HG02973 (cell line): Measurements from ENCODE around the gene MINAR1.

Experiments used
- ATAC-seq: cut with Tn5 transposase; IDR thresholded peaks from one replicate; pipeline ENCODE4 v1.9.1; 2021; ENCODE audit warnings: moderate library complexity; ENCODE audit not compliant: unreplicated experiment

Gene MINAR1

DNA sequence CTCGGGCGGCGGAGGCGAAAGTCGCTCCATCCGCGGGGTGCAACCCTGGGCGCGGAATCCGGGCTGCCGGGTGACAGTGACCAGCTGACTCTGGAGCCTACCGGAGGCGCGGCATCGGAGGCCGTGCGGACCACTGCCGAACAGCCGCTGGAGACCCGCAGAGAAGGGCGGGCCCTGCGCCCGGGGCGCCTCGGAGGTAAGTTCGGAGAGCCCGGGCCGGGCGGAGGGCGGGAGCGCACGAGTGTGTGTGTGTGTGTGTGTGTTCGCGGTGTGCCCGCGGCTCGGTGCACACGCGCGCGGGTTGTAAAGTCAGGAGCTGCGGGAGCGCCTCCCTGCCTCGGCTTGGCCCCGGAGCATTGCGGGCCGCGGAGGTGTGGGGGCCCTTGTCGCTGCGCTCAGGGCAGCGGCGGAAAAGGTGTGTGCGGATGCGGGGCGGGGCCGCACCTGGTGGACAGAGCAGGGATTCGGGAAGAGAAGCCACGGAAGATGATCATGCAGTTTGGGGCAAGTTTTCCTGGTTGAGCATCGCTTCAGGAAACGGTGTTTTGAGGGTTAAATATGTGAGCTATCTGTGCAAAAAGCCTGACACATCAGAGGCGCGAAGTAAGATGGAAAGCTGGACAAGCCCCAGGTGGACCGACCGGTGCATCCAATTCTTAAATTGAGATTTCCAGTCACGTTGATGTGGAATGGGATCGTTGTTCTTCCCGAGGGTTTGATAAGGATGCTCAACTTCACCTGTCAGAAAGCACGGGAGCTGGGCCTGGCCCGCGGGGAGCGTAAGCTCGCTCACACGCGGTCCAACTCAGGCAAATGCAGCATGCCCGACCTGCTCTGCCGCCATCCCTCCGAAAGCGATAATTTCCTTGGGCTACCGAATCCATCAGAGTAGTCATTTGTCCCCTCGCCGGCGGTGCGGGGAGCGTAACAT, 474 bp downstream of the MINAR1 start:
- ATAC-seq: no peak

DNA sequence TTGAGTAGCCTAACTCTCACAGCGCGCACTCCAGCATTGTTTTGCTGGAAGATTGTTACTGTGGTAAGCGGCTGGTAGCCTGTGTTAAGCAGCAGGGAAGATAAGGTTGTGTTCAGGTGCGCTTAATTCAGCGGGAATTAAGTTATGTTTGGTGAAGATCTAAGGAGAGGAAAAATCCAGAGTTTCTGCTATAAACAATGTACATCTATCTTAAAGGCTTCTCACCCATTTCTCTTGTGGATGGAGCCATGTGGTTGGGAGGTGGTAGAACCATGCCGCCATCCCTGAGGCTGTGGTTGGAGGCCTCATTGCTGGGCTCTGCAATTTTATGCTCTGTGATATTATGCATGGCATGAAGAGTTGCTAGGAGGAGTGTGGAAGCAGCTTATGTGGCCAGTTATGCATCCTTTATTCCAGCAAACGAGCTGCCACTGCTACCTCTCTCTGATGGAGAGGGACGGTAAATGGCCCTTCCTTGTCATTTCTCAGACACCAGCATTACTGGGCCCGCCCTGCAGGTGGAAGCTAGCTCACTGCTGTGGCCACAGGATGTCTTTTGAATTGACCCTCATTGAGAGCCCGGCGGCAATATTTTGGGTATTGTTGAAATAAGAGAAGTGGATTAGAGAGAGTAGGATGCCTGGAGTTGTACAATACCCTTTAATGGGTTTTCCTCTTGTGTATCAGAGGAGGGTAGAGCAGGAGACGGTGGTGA, 1.3 kb downstream of the MINAR1 start:
- ATAC-seq: no peak

- ATAC-seq: no peak
Observed at GRCh38 chr15:79434361-79434760, 2.2 kb downstream of the MINAR1 start.

GRCh38 chr15:79436037-79436780, 4.1 kb downstream of the MINAR1 start:
- ATAC-seq: no peak

DNA sequence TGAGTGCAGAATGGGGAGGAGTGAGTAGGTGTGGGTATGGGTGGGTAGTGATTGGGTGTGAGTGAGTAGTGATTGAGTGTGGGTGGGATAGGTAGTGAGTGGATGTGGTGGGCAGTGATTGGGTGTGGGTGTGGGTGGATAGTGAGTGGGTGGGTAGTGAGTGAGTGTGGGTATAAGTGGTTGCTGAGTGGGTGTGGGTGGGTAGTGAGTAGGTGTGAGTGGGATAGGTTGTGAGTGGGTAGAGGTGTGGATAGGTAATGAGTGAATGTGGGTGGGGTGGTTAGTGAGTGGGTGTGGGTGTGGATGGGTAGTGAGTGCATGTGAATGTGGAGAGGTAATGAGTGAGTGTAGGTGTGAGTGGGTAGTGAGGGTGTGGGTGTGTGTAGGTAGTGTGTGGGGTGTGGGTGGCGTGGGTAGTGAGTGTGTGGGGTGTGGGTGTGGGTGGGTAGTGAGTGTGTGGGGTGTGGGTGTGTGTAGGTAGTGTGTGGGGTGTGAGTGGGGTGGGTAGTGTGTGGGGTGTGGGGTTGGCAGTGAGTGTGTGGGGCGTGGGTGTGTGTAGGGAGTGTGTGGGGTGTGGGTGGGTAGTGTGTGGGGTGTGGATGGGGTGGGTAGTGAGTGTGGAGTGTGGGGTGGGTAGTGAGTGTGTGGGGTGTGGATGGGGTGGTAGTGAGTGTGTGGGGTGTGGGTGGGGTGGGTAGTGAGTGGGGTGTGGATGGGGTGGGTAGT, 5.3 kb downstream of the MINAR1 start:
- no peak for ATAC-seq

GRCh38 chr15:79439236-79439635, 7.1 kb downstream of the MINAR1 start:
- no peak for ATAC-seq

GRCh38 chr15:79440355-79440908, 8.3 kb downstream of the MINAR1 start:
- no peak for ATAC-seq

GRCh38 chr15:79442911-79443310, 10.8 kb downstream of the MINAR1 start:
- no peak for ATAC-seq

- ATAC-seq: no peak
Observed at GRCh38 chr15:79447060-79447459, 14.9 kb downstream of the MINAR1 start.

GRCh38 chr15:79450648-79451047, 18.5 kb downstream of the MINAR1 start:
- no peak for ATAC-seq

- ATAC-seq: no peak
Observed at GRCh38 chr15:79451361-79451999, 19.3 kb downstream of the MINAR1 start.

DNA sequence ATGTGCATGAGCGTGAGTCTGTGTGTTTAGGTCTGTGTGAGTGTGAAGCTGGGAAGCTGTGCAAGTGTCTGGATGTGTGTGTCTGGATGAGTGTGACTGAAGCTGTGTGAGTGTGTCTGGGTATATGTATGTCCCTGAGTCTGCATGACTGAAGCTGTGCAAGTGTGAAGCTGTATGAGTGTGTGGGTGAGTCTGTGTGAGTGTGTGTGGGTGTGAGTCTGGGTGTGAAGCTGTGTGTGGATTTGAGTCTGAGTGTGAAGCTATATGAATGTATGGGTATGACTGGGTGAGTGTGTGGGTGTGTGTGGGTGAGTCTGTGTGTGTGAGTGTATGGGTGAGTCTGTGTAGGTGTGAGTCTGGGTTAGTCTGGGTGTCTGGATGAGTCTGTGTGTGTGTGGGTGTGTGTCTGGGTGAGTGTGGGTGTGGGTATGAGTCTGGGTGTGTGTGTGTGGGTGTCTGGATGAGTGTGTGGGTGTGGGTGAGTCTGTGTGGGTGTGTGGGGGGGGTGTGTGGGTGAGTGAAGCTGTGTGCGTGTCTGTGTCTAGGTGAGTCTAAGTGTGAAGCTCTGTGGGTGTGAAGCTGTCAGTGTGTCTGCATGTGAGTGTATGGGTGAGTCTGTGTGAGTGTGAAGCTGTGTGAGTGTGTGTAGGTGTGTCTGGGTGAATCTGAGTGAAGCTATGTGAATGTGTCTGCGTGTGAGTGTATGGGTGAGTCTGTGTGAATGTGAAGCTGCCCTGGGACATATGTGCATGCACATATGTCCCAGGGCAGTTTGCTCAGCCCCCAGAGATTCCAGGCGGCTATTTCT, 20.3 kb downstream of the MINAR1 start:
- no peak for ATAC-seq

DNA sequence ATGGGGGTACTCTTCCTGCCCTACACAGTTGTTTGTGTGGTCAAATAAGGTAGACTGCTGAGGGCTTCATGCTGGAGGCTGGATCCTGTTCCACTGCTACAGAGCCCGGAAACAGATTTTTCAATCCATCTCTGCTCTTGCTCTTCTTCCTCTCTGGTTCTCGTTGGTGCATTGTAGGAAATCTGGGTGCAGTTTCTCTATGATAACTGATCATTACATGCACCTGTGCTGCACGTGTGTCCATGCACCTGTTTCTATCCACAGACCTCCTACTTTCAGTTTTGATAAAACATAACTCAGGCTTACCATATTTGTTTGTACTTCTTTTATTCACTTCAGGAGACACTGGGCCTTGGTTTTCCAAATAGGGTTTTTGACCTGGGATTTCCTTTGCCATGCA, 21.3 kb downstream of the MINAR1 start:
- ATAC-seq: no peak

- ATAC-seq: no peak
Observed at GRCh38 chr15:79454063-79454462, 21.9 kb downstream of the MINAR1 start.

DNA sequence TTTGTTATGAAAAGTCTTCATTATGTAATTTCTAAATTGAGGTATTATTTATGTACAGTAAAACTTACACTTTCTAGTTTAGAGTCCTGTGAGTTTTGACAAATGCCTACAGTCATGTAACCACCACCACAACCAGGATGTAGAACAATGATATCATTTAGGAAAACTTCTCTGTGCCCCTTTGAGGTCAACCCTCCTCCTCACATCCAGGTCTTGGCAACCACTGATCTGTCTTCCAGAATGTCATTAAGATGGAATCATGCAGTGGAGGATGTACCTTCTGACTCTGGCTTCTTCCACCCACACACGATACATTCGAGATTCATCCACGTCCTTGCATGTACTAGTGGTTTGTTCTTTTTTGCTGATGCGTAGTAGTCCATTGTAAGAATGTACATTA, 23.2 kb downstream of the MINAR1 start:
- no peak for ATAC-seq

DNA sequence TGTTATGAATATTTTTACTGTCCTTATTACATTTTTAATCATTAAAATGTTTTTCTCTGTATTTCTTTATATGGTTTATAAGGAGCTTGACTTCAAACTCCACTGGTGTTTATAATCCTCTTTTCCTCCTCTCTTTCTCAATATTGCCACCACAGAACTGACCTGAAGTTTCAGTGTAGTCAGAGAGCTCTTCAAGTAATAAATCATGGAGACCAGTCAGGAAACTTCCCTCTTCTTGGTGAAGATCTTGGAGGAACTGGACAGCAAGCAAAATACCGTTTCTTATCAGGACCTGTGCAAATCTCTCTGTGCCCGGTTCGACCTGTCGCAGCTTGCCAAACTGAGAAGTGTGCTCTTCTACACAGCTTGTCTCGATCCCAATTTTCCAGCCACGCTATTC, 23.8 kb downstream of the MINAR1 start:
- no peak for ATAC-seq

DNA sequence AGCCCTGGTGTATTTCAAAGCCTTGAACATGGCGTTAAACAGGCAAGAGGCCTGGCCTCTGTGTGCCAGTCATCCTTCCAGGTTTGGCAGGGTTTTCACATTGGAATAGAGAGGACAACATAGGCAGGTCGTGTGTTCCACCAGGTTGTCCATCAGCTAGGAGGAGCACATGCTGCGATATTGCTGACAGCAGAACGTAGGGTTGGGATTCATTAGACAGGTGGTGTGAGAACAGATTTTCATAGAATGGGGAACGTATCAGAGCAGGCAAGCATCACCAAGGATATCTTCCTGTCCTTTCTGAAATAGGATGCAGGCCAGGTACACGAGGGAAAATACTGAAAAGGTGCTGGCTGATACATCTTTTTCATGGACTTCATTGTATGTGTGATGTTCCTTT, 26.4 kb downstream of the MINAR1 start:
- no peak for ATAC-seq

- ATAC-seq: no peak
Observed at GRCh38 chr15:79459666-79460065, 27.5 kb downstream of the MINAR1 start.
